H9 (cell line): ENCODE results near the gene PRRC2B. TPM values are rescaled to one million over a fixed set of nuclear protein-coding genes. Genes with fewer than 3 reads are reported as not detected.

Experiments used
- DNase-seq: peaks from one replicate; pipeline ENCODE4 v3.0.0-alpha.2; 2017
- H2AFZ ChIP-seq: one replicate; pipeline ENCODE4 v1.6.1; 2013; ENCODE audit warnings: mild to moderate bottlenecking, low read length, control low read depth, moderate library complexity
- H2AK5ac ChIP-seq: 2 replicates; pipeline ENCODE4 v1.6.1; 2013; ENCODE audit warnings: low read length, control low read depth, mixed read lengths; ENCODE audit not compliant: insufficient read length
- H2BK120ac ChIP-seq: one replicate; pipeline ENCODE4 v1.6.1; 2013; ENCODE audit warnings: low read depth, mild to moderate bottlenecking, low read length, control low read depth, inconsistent platforms; ENCODE audit not compliant: poor library complexity, severe bottlenecking
- H2BK12ac ChIP-seq: 2 replicates; pipeline ENCODE4 v1.6.1; 2013; ENCODE audit warnings: low read length, control low read depth, mixed read lengths, low read depth; ENCODE audit not compliant: insufficient read length
- H2BK15ac ChIP-seq: 2 replicates; pipeline ENCODE4 v1.6.1; 2013; ENCODE audit warnings: low read depth, low read length, control low read depth
- H2BK20ac ChIP-seq: one replicate; pipeline ENCODE4 v1.6.1; 2013; ENCODE audit warnings: low read depth, mild to moderate bottlenecking, low read length, control low read depth, inconsistent platforms; ENCODE audit not compliant: poor library complexity, severe bottlenecking
- H2BK5ac ChIP-seq: 2 replicates; pipeline ENCODE4 v1.6.1; 2013; ENCODE audit warnings: low read length, control low read depth, mixed read lengths; ENCODE audit not compliant: insufficient read length
- H3K14ac ChIP-seq: 2 replicates; pipeline ENCODE4 v1.6.1; 2013; ENCODE audit warnings: low read length, control low read depth; ENCODE audit not compliant: insufficient read depth
- H3K18ac ChIP-seq: 2 replicates; pipeline ENCODE4 v1.6.1; 2013; ENCODE audit warnings: low read depth, mild to moderate bottlenecking, mixed read lengths, low read length, control low read depth; ENCODE audit not compliant: insufficient read length
- H3K23ac ChIP-seq: 2 replicates; pipeline ENCODE4 v1.6.1; 2013; ENCODE audit warnings: low read length, control low read depth, mixed read lengths, low read depth; ENCODE audit not compliant: insufficient read length
- H3K23me2 ChIP-seq: 2 replicates; pipeline ENCODE4 v1.6.1; 2013; ENCODE audit warnings: low read depth, mild to moderate bottlenecking, mixed read lengths, low read length, control low read depth; ENCODE audit not compliant: insufficient read length, poor library complexity, severe bottlenecking
- H3K27ac ChIP-seq: 2 replicates; pipeline ENCODE4 v1.5.1; 2013; ENCODE audit warnings: low read length, control low read depth, mixed read lengths, low read depth; ENCODE audit not compliant: insufficient read length
- H3K27me3 ChIP-seq: 2 replicates; pipeline ENCODE4 v1.6.1; 2013; ENCODE audit warnings: low read length, control low read depth, inconsistent platforms; ENCODE audit not compliant: insufficient read depth
- H3K4ac ChIP-seq: 2 replicates; pipeline ENCODE4 v1.6.1; 2013; ENCODE audit warnings: low read depth, mild to moderate bottlenecking, control low read depth, inconsistent platforms, low read length, moderate library complexity
- H3K4me1 ChIP-seq: 2 replicates; pipeline ENCODE4 v1.6.1; 2013; ENCODE audit warnings: low read length, control low read depth, inconsistent platforms; ENCODE audit not compliant: insufficient read depth
- H3K4me2 ChIP-seq: 2 replicates; pipeline ENCODE4 v1.6.1; 2013; ENCODE audit warnings: low read length, control low read depth, mixed read lengths; ENCODE audit not compliant: insufficient read length, insufficient read depth
- H3K56ac ChIP-seq: 2 replicates; pipeline ENCODE4 v1.6.1; 2013; ENCODE audit warnings: low read depth, mild to moderate bottlenecking, mixed read lengths, low read length, control low read depth; ENCODE audit not compliant: insufficient read length
- H3K79me1 ChIP-seq: 2 replicates; pipeline ENCODE4 v1.6.1; 2013; ENCODE audit warnings: low read depth, mild to moderate bottlenecking, moderate library complexity, low read length, control low read depth, inconsistent platforms; ENCODE audit not compliant: insufficient read depth, poor library complexity, severe bottlenecking
- H3K79me2 ChIP-seq: 2 replicates; pipeline ENCODE4 v1.6.1; 2013; ENCODE audit warnings: low read length, control low read depth, inconsistent platforms; ENCODE audit not compliant: insufficient read depth
- H3K9ac ChIP-seq: 2 replicates; pipeline ENCODE4 v1.6.1; 2013; ENCODE audit warnings: low read length, control low read depth, mixed read lengths; ENCODE audit not compliant: insufficient read length; ENCODE audit errors: extremely low read depth
- H3K9me3 ChIP-seq: one replicate; pipeline ENCODE4 v1.6.1; 2013; ENCODE audit warnings: low read depth, low read length, inconsistent platforms; ENCODE audit not compliant: control insufficient read depth
- H3T11ph ChIP-seq: one replicate; pipeline ENCODE4 v1.6.1; 2013; ENCODE audit warnings: mild to moderate bottlenecking, low read length, control low read depth, inconsistent platforms
- H4K20me1 ChIP-seq: one replicate; pipeline ENCODE4 v1.6.1; 2013; ENCODE audit not compliant: control insufficient read depth, insufficient read length, insufficient read depth
- H4K5ac ChIP-seq: 2 replicates; pipeline ENCODE4 v1.6.1; 2013; ENCODE audit warnings: low read depth, mild to moderate bottlenecking, mixed read lengths, low read length, control low read depth; ENCODE audit not compliant: insufficient read length
- H4K8ac ChIP-seq: replicated peaks from 2 replicates; pipeline ENCODE4 v1.6.1; 2013; ENCODE audit warnings: low read length, control low read depth, mixed read lengths, low read depth; ENCODE audit not compliant: insufficient read length
- H4K91ac ChIP-seq: 2 replicates; pipeline ENCODE4 v1.6.1; 2013; ENCODE audit warnings: low read depth, mild to moderate bottlenecking, moderate library complexity, mixed read lengths, low read length, control low read depth; ENCODE audit not compliant: insufficient read length
- H3K27ac Mint-ChIP-seq, 3 experiments: 2 replicates in 2 of 3; 3 replicates in 1 of 3; pipeline ENCODE4 v1.8.0; 2020 to 2021; ENCODE audit warnings: mixed read lengths in 3 of 3, mild to moderate bottlenecking in 1 of 3, moderate library complexity in 1 of 3
- H3K27me3 Mint-ChIP-seq: 2 replicates; pipeline ENCODE4 v1.8.0; 2021; ENCODE audit warnings: low read depth, mild to moderate bottlenecking, moderate library complexity, mixed read lengths
- H3K36me3 Mint-ChIP-seq, 3 experiments: 2 replicates in 2 of 3; 3 replicates in 1 of 3; pipeline ENCODE4 v1.8.0; 2020 to 2021; ENCODE audit warnings: low read depth in 3 of 3, mixed read lengths in 3 of 3; ENCODE audit not compliant: insufficient read depth in 1 of 3
- H3K4me1 Mint-ChIP-seq, 2 experiments: 2 replicates each; pipeline ENCODE4 v1.8.0; 2020; ENCODE audit warnings: mixed read lengths in 2 of 2
- H3K4me3 Mint-ChIP-seq, 2 experiments: 2 replicates in 1 of 2; 3 replicates in 1 of 2; pipeline ENCODE4 v1.8.0; 2020 to 2021; ENCODE audit warnings: mild to moderate bottlenecking in 2 of 2, mixed read lengths in 2 of 2, moderate library complexity in 1 of 2
- H3K9me3 Mint-ChIP-seq, 2 experiments: 2 replicates in 1 of 2; 3 replicates in 1 of 2; pipeline ENCODE4 v1.8.0; 2020; ENCODE audit warnings: mild to moderate bottlenecking in 2 of 2, mixed read lengths in 2 of 2, moderate library complexity in 1 of 2
- CTCF ChIP-seq: fragments of 200-600 bp; sonication (generic); conservative IDR thresholded peaks from 3 replicates; pipeline ENCODE4 v1.8.0; 2021; ENCODE audit warnings: antibody characterized with exemption, mild to moderate bottlenecking
- WGBS: extraction: QIAGEN DNeasy Blood & Tissue Kit; methylation state at CpG from one replicate; pipeline ENCODE4 v1.1.7; 2013; ENCODE audit warnings: missing lambda C conversion rate, low lambda C conversion rate, mixed read lengths; ENCODE audit not compliant: insufficient read length; ENCODE audit errors: extremely low coverage; 5-methylcytosine and 5-hydroxymethylcytosine counted together
- total RNA-seq: library from RNA; stranded (reverse); gene quantifications from 2 replicates; pipeline ENCODE4 v1.2.1, GENCODE V29; 2021

Gene PRRC2B
- total RNA-seq, 1 experiment from 2014 or later = 251 TPM

GRCh38 chr9:131403493-131403773, 9.5 kb downstream of the PRRC2B start:
- H3K56ac ChIP-seq = no peak overlapping the region
- no peak overlapping the region for H3K27ac ChIP-seq
- H3K18ac ChIP-seq = no peak overlapping the region
- no CpG with 5 or more reads among the region's 6 CpGs for WGBS
- no peak overlapping the region for H4K5ac ChIP-seq
- Mint-ChIP-seq H3K27ac (peak overlapping the region in 1 of 3 experiments; percentile 99; a peak in 2 of 7 replicates), H3K27me3 (no peaks in the 10 kb centered on the region), H3K4me3 (no peak overlapping the region; a peak in 1 of 5 replicates), H3K36me3 (peaks cover 2 to 18% (median 12%) of the 10 kb centered on the region in 3 experiments; a peak in 6 of 7 replicates), H3K4me1 (peaks cover 74 to 93% of the 10 kb centered on the region in 2 experiments), H3K9me3 (no peaks in the 10 kb centered on the region)
- H3K23ac ChIP-seq = no peak overlapping the region
- H3K27me3 ChIP-seq = no peaks in the 10 kb centered on the region
- no peaks in the 10 kb centered on the region for H3K9me3 ChIP-seq
- no peaks in the 10 kb centered on the region for H3K79me1 ChIP-seq
- H3K4ac ChIP-seq = no peak overlapping the region
- H2BK5ac ChIP-seq = no peak overlapping the region
- no peak overlapping the region for H2BK120ac ChIP-seq
- H3K14ac ChIP-seq = no peak overlapping the region
- H2AFZ ChIP-seq = no peak overlapping the region
- no peak overlapping the region for H3T11ph ChIP-seq
- H3K23me2 ChIP-seq = peaks cover 5% of the 10 kb centered on the region
- H3K4me1 ChIP-seq = peaks cover 40% of the 10 kb centered on the region
- H2BK12ac ChIP-seq = no peak overlapping the region
- H4K8ac ChIP-seq = no peak overlapping the region
- no peak overlapping the region for H3K4me2 ChIP-seq
- H2BK20ac ChIP-seq = no peak overlapping the region
- no peak overlapping the region for H2BK15ac ChIP-seq
- no peak for DNase-seq
- H3K9ac ChIP-seq = no peak overlapping the region
- H3K79me2 ChIP-seq = peaks cover 92% of the 10 kb centered on the region
- no peak overlapping the region for H2AK5ac ChIP-seq
- no peaks in the 10 kb centered on the region for H4K20me1 ChIP-seq
- no peak overlapping the region for H4K91ac ChIP-seq
- TF ChIP-seq CTCF = no peak
